Neuronal stem cell (in vitro differentiated cells): ENCODE results near the gene CAPN9.

Source experiments
- DNase-seq: peaks from one replicate; pipeline ENCODE4 v3.0.0-alpha.2; 2013; ENCODE audit warnings: low spot score
- H2AFZ ChIP-seq: one replicate; pipeline ENCODE4 v1.6.1; 2013; ENCODE audit warnings: mild to moderate bottlenecking, low read length, inconsistent platforms
- H2AK5ac ChIP-seq: 2 replicates; pipeline ENCODE4 v1.6.1; 2013; ENCODE audit warnings: low read depth, mild to moderate bottlenecking, inconsistent platforms, low read length, moderate library complexity, mixed read lengths
- H2BK120ac ChIP-seq: 2 replicates; pipeline ENCODE4 v1.6.1; 2013; ENCODE audit warnings: low read depth, mild to moderate bottlenecking, inconsistent platforms, low read length, moderate library complexity, mixed read lengths
- H2BK12ac ChIP-seq: one replicate; pipeline ENCODE4 v1.6.1; 2013; ENCODE audit warnings: low read length, inconsistent platforms
- H2BK15ac ChIP-seq: 2 replicates; pipeline ENCODE4 v1.6.1; 2013; ENCODE audit warnings: mild to moderate bottlenecking, low read length, inconsistent platforms, mixed read lengths
- H2BK5ac ChIP-seq: one replicate; pipeline ENCODE4 v1.6.1; 2013; ENCODE audit warnings: inconsistent platforms, mild to moderate bottlenecking, low read length, moderate library complexity
- H3K14ac ChIP-seq: one replicate; pipeline ENCODE4 v1.6.1; 2013; ENCODE audit warnings: low read length, inconsistent platforms
- H3K18ac ChIP-seq: 2 replicates; pipeline ENCODE4 v1.6.1; 2013; ENCODE audit warnings: low read length, inconsistent platforms
- H3K23ac ChIP-seq: 2 replicates; pipeline ENCODE4 v1.6.1; 2013; ENCODE audit warnings: low read depth, mild to moderate bottlenecking, mixed read lengths, low read length, inconsistent platforms; ENCODE audit not compliant: poor library complexity
- H3K27ac ChIP-seq: replicated peaks from 3 replicates; pipeline ENCODE4 v1.5.1; 2013; ENCODE audit warnings: low read length, inconsistent platforms
- H3K27me3 ChIP-seq, 3 experiments: 2 replicates each; pipeline ENCODE4 v1.6.1; 2013; ENCODE audit warnings: low read length in 3 of 3, mild to moderate bottlenecking in 2 of 3, inconsistent platforms in 1 of 3, low read depth in 1 of 3, mixed read lengths in 1 of 3, moderate library complexity in 1 of 3; ENCODE audit not compliant: control insufficient read depth in 3 of 3, insufficient read depth in 3 of 3
- H3K36me3 ChIP-seq, 2 donors: replicated peaks in 1 of 2; 2 replicates each; pipeline ENCODE4 v1.6.1; 2013; ENCODE audit warnings: low read length in 2 of 2; ENCODE audit not compliant: control insufficient read depth in 2 of 2, insufficient read depth in 2 of 2
- H3K4ac ChIP-seq: 2 replicates; pipeline ENCODE4 v1.6.1; 2013; ENCODE audit warnings: inconsistent platforms, mild to moderate bottlenecking, low read length, moderate library complexity
- H3K4me1 ChIP-seq, 2 donors: 1 replicate in 1 of 2; 2 replicates in 1 of 2; pipeline ENCODE4 v1.6.1; 2013; ENCODE audit warnings: low read length in 2 of 2, low read depth in 1 of 2; ENCODE audit not compliant: control insufficient read depth in 2 of 2, insufficient read depth in 1 of 2
- H3K4me2 ChIP-seq: one replicate; pipeline ENCODE4 v1.6.1; 2013; ENCODE audit warnings: mild to moderate bottlenecking, low read length, inconsistent platforms; ENCODE audit not compliant: insufficient read depth, poor library complexity, severe bottlenecking
- H3K4me3 ChIP-seq, 2 donors: 2 replicates each; pipeline ENCODE4 v1.5.1; 2013; ENCODE audit warnings: low read length in 2 of 2, mild to moderate bottlenecking in 2 of 2, inconsistent platforms in 1 of 2, moderate library complexity in 1 of 2
- H3K79me1 ChIP-seq: one replicate; pipeline ENCODE4 v1.6.1; 2013; ENCODE audit warnings: low read depth, mild to moderate bottlenecking, inconsistent platforms, low read length, moderate library complexity
- H3K9ac ChIP-seq: one replicate; pipeline ENCODE4 v1.6.1; 2013; ENCODE audit warnings: mild to moderate bottlenecking, low read depth, low read length, inconsistent platforms; ENCODE audit not compliant: poor library complexity
- H3K9me3 ChIP-seq, 2 donors: replicated peaks in 1 of 2; 2 replicates each; pipeline versions ENCODE3 to v1.6.1; 2013; ENCODE audit warnings: low read length in 2 of 2, mild to moderate bottlenecking in 2 of 2, inconsistent platforms in 1 of 2, low read depth in 1 of 2, mixed read lengths in 1 of 2, moderate library complexity in 1 of 2; ENCODE audit not compliant: control insufficient read depth in 2 of 2, insufficient read depth in 1 of 2
- H4K8ac ChIP-seq: one replicate; pipeline ENCODE4 v1.6.1; 2013; ENCODE audit warnings: low read depth, mild to moderate bottlenecking, inconsistent platforms, low read length, moderate library complexity
- H4K91ac ChIP-seq: one replicate; pipeline ENCODE4 v1.6.1; 2013; ENCODE audit warnings: low read length, low read depth, mild to moderate bottlenecking, inconsistent platforms; ENCODE audit not compliant: poor library complexity
- WGBS, 2 donors: extraction: QIAGEN DNeasy Blood & Tissue Kit; methylation state at CpG; one replicate each; pipeline ENCODE4 v1.1.7; 2013; ENCODE audit warnings: missing lambda C conversion rate in 2 of 2, mixed read lengths in 1 of 2; ENCODE audit not compliant: insufficient read length in 2 of 2, insufficient replicate concordance in 1 of 2; ENCODE audit errors: extremely low coverage in 2 of 2; 5-methylcytosine and 5-hydroxymethylcytosine counted together

The CAPN9 gene

GRCh38 chr1:230778916-230779590, 31.9 kb downstream of the CAPN9 start:
- no peak overlapping the region for H3K4me2 ChIP-seq
- no peaks in the 10 kb centered on the region for H3K9me3 ChIP-seq
- no peak overlapping the region for H2AFZ ChIP-seq
- H2BK12ac ChIP-seq, result no peak overlapping the region
- no peaks in the 10 kb centered on the region for H3K36me3 ChIP-seq
- no CpG with 5 or more reads among the region's 11 CpGs for WGBS, 2 donors
- H3K27ac ChIP-seq, result no peak overlapping the region
- no peak overlapping the region for H3K9ac ChIP-seq
- H3K27me3 ChIP-seq, result peaks cover 0 to 8% (median 0%) of the 10 kb centered on the region in 3 experiments
- peak overlapping the region; percentile 11 for H3K14ac ChIP-seq
- no peaks in the 10 kb centered on the region for H3K4me1 ChIP-seq
- no peak overlapping the region for H2BK120ac ChIP-seq
- H3K4ac ChIP-seq, result no peak overlapping the region
- no peaks in the 10 kb centered on the region for H3K79me1 ChIP-seq
- no peak overlapping the region for H4K8ac ChIP-seq
- no peak overlapping the region for H2BK15ac ChIP-seq
- H3K23ac ChIP-seq, result no peak overlapping the region
- no peak for DNase-seq
- peak overlapping the region; percentile 30 for H3K18ac ChIP-seq
- no peak overlapping the region for H4K91ac ChIP-seq
- H3K4me3 ChIP-seq, result no peak overlapping the region
- no peak overlapping the region for H2BK5ac ChIP-seq
- no peak overlapping the region for H2AK5ac ChIP-seq

GRCh38 chr1:230781131-230781530, 33.9 kb downstream of the CAPN9 start:
- Histone ChIP-seq H3K4me1 (peaks cover 5 to 10% of the 10 kb centered on the region in 2 donors), H2AFZ (no peak overlapping the region), H3K27ac (no peak overlapping the region), H2BK5ac (no peak overlapping the region), H3K4me3 (no peak overlapping the region), H3K14ac (no peak overlapping the region), H3K9me3 (peaks cover 0 to 4% of the 10 kb centered on the region in 2 donors), H3K18ac (no peak overlapping the region), H3K27me3 (peaks cover 0 to 8% (median 0%) of the 10 kb centered on the region in 3 experiments), H4K8ac (no peak overlapping the region), H2AK5ac (no peak overlapping the region), H3K4me2 (no peak overlapping the region), H2BK12ac (no peak overlapping the region), H3K23ac (no peak overlapping the region), H4K91ac (no peak overlapping the region), H3K9ac (no peak overlapping the region), H2BK120ac (no peak overlapping the region), H3K36me3 (no peaks in the 10 kb centered on the region), H3K4ac (no peak overlapping the region), H2BK15ac (no peak overlapping the region), H3K79me1 (no peaks in the 10 kb centered on the region)
- WGBS, 2 donors, result no CpG with 5 or more reads among the region's 3 CpGs
- no peak for DNase-seq

GRCh38 chr1:230781594-230781993, 34.4 kb downstream of the CAPN9 start:
- Histone ChIP-seq H4K91ac (no peak overlapping the region), H3K27me3 (peaks cover 0 to 8% (median 0%) of the 10 kb centered on the region in 3 experiments), H2BK12ac (no peak overlapping the region), H2BK120ac (no peak overlapping the region), H3K9me3 (peaks cover 0 to 4% of the 10 kb centered on the region in 2 donors), H3K14ac (no peak overlapping the region), H4K8ac (no peak overlapping the region), H3K18ac (no peak overlapping the region), H3K79me1 (no peaks in the 10 kb centered on the region), H3K4me2 (no peak overlapping the region), H3K9ac (no peak overlapping the region), H3K4me1 (peaks cover 5 to 14% of the 10 kb centered on the region in 2 donors), H3K36me3 (no peaks in the 10 kb centered on the region), H3K27ac (no peak overlapping the region), H2AFZ (no peak overlapping the region), H2BK15ac (no peak overlapping the region), H2BK5ac (no peak overlapping the region), H3K23ac (no peak overlapping the region), H3K4me3 (no peak overlapping the region), H3K4ac (no peak overlapping the region), H2AK5ac (no peak overlapping the region)
- WGBS, 2 donors, result no CpG with 5 or more reads among the region's 3 CpGs
- DNase-seq, result no peak

GRCh38 chr1:230784163-230784562, 37.0 kb downstream of the CAPN9 start:
- no peak overlapping the region for H3K4me2 ChIP-seq
- H2AFZ ChIP-seq, result no peak overlapping the region
- H2BK15ac ChIP-seq, result no peak overlapping the region
- H3K36me3 ChIP-seq, result no peaks in the 10 kb centered on the region
- no peaks in the 10 kb centered on the region for H3K79me1 ChIP-seq
- H2BK120ac ChIP-seq, result no peak overlapping the region
- DNase-seq, result no peak
- H3K27me3 ChIP-seq, result no peaks in the 10 kb centered on the region
- no CpG with 5 or more reads among the region's 2 CpGs for WGBS, 2 donors
- H4K91ac ChIP-seq, result no peak overlapping the region
- H2BK12ac ChIP-seq, result no peak overlapping the region
- H3K4me3 ChIP-seq, result no peak overlapping the region
- no peak overlapping the region for H3K14ac ChIP-seq
- H3K27ac ChIP-seq, result no peak overlapping the region
- H2AK5ac ChIP-seq, result no peak overlapping the region
- peaks cover 5 to 26% of the 10 kb centered on the region in 2 donors for H3K4me1 ChIP-seq
- no peak overlapping the region for H3K9ac ChIP-seq
- H3K4ac ChIP-seq, result no peak overlapping the region
- H3K23ac ChIP-seq, result no peak overlapping the region
- peaks cover 0 to 4% of the 10 kb centered on the region in 2 donors for H3K9me3 ChIP-seq
- H4K8ac ChIP-seq, result no peak overlapping the region
- H3K18ac ChIP-seq, result no peak overlapping the region
- no peak overlapping the region for H2BK5ac ChIP-seq
